Measurements from ENCODE around the gene AGK.

Gene AGK

DNA sequence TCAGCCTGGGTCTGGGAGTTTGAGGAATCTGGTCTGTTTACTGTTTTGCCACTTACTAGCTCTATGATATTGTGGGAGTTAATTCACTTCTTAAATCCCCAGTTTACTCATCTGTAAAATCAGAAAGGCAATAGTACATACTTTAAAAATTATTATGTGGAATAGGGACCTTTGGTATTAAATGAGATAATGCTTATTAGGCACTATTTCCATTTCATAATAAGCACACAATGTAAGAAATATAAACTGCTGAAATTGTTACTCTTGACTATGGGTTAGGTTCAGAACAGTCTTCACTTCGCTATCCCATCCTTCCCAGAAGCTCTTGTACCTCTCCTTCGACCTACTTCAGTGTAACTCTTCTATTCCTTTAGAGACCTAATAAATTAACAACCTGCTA, 47.2 kb downstream of the AGK start:
- Histone ChIP-seq H3K4me1 (ENCODE audit: control insufficient read depth, insufficient read depth, low read length) (no peaks in the 10 kb centered on the region), H3K9ac (ENCODE audit: low read length) (no peak overlapping the region), H3K27ac (ENCODE audit: low read depth, low read length) (no peak overlapping the region), H3K4me3 (ENCODE audit: low read length) (no peak overlapping the region), H3K27me3 (ENCODE audit: control insufficient read depth, insufficient read depth, low read length) (no peaks in the 10 kb centered on the region), H3K36me3 (ENCODE audit: control insufficient read depth, insufficient read depth, low read length) (no peaks in the 10 kb centered on the region)

DNA sequence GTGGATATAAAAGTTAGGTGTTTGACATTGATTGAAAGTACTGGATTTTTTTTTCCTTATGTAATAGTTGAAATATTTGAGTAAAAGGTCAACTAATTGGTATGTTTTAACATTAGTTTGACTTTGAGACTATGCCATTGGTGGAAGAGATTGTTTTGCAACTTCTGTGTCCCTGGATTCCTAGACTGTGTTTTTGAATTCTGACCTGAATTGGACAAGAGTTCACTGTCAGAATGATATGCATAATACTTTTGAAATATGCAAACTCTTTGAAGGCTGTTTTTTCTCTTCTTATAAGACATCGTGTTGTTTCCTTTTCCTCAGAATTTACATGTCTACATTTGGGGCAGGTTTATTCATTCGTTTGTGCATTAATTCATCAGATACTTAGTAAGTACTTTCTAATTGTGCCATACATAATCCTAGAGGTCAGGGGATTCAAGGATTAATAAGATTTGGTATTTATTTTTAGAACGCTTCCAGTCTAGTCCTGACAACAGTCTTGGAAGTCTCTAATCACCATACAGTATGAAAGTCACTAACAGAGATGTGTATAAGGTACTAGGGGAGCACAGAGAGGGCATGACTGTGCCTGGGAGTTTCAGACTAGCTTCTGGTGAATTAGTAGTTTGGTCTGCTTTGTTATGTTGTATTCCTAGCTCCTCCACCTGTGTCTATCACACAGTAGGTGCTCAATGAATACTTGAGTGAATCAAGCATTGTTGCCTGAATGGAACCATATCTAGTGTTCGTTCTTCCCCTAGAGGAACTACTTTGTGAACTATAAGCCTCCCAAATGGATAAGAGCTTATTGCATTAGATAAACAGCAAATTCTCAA, 49.2 kb downstream of the AGK start:
- no peaks in the 10 kb centered on the region for H3K4me1 ChIP-seq (ENCODE audit: control insufficient read depth, insufficient read depth, low read length)
- H3K9ac ChIP-seq (ENCODE audit: low read length) = no peak overlapping the region
- H3K27me3 ChIP-seq (ENCODE audit: control insufficient read depth, insufficient read depth, low read length) = no peaks in the 10 kb centered on the region
- H3K4me3 ChIP-seq (ENCODE audit: low read length) = no peak overlapping the region
- H3K27ac ChIP-seq (ENCODE audit: low read depth, low read length) = no peak overlapping the region
- no peaks in the 10 kb centered on the region for H3K36me3 ChIP-seq (ENCODE audit: control insufficient read depth, insufficient read depth, low read length)

DNA sequence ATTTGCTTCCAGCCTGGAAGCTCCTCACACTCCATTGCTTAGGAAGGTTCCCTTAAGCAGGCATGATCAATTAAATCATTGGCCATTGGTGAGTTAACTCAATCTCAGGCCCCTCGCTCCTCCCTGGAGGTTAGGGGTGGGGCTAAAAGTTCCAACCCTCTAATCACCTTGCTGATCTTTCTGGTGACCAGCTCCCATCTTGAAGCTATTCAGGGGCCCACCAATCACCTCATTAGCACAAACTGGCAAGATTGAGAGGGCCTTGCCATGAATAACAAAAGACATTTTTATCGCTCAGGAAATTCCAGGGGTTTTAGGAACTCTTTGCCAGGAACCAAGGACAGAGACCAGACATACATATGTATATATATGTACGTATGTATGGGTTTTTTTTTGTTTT, 58.4 kb downstream of the AGK start:
- Histone ChIP-seq H3K4me3 (ENCODE audit: low read length) (no peak overlapping the region), H3K9ac (ENCODE audit: low read length) (no peak overlapping the region), H3K36me3 (ENCODE audit: control insufficient read depth, insufficient read depth, low read length) (peaks cover 3% of the 10 kb centered on the region), H3K27ac (ENCODE audit: low read depth, low read length) (no peak overlapping the region), H3K27me3 (ENCODE audit: control insufficient read depth, insufficient read depth, low read length) (no peaks in the 10 kb centered on the region), H3K4me1 (ENCODE audit: control insufficient read depth, insufficient read depth, low read length) (no peaks in the 10 kb centered on the region)

DNA sequence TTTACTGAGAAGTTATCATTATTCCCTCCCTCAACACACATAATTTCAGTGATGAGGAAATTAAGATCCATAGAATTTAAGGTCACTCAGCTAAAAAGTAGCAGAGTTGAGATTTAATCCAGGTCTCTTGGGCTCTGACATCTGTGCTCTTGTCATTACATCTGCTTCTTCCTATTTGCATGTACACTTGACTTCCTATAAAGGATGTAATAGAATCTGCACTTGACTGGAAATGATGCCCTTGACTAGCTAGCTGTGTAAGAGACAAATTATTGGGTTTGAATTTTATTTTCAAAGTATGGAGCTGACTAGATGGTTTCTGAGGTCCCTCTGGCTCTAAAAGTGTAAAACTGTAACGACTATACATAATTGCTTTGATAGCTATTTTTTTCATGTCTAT, 59.5 kb downstream of the AGK start:
- Histone ChIP-seq H3K27me3 (ENCODE audit: control insufficient read depth, insufficient read depth, low read length) (no peaks in the 10 kb centered on the region), H3K36me3 (ENCODE audit: control insufficient read depth, insufficient read depth, low read length) (peaks cover 3% of the 10 kb centered on the region), H3K4me1 (ENCODE audit: control insufficient read depth, insufficient read depth, low read length) (no peaks in the 10 kb centered on the region), H3K4me3 (ENCODE audit: low read length) (no peak overlapping the region), H3K9ac (ENCODE audit: low read length) (no peak overlapping the region), H3K27ac (ENCODE audit: low read depth, low read length) (no peak overlapping the region)

DNA sequence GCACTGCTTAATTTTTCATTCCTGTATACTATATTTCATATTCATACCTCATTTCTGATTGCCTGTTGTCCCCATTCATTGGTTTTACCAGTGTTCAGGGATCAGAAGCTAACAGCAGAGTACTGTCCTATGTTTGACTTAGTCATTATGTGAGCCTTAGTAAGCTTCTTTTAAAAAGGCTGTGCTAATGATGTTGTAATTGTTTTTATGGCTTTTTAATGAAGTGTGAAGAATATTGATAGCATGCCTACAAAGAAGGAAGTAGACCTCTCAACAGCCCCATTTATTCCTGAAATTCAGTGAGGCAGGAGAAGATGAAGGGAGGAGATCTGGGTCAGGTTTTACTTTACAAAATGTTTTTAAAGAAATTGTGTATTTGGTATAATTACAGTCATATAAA, 61.7 kb downstream of the AGK start:
- H3K27ac ChIP-seq (ENCODE audit: low read depth, low read length) = no peak overlapping the region
- H3K9ac ChIP-seq (ENCODE audit: low read length) = no peak overlapping the region
- H3K27me3 ChIP-seq (ENCODE audit: control insufficient read depth, insufficient read depth, low read length) = no peaks in the 10 kb centered on the region
- peaks cover 3% of the 10 kb centered on the region for H3K36me3 ChIP-seq (ENCODE audit: control insufficient read depth, insufficient read depth, low read length)
- H3K4me1 ChIP-seq (ENCODE audit: control insufficient read depth, insufficient read depth, low read length) = no peaks in the 10 kb centered on the region
- H3K4me3 ChIP-seq (ENCODE audit: low read length) = no peak overlapping the region

DNA sequence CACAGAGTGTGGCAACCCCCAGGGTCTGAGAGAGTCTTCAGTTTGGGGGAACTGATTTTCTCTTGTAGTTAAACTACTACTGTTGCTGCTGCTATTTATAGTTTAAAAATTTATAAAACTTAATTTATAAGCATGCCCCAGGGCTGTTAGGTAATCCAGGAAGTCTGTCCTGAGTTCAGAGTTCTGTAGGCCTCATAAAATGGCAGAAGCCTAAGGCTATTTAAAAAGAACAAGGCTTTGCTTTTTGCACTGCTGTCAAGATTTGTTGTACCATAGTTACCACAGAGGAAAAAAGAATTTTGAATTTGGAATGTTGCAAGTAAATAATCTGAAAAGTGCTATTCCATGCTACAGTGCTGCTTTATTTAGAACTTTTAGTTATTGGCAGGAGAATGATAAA, 66.1 kb downstream of the AGK start:
- no peaks in the 10 kb centered on the region for H3K27me3 ChIP-seq (ENCODE audit: control insufficient read depth, insufficient read depth, low read length)
- H3K9ac ChIP-seq (ENCODE audit: low read length) = no peak overlapping the region
- H3K36me3 ChIP-seq (ENCODE audit: control insufficient read depth, insufficient read depth, low read length) = peaks cover 3% of the 10 kb centered on the region
- no peak overlapping the region for H3K27ac ChIP-seq (ENCODE audit: low read depth, low read length)
- no peaks in the 10 kb centered on the region for H3K4me1 ChIP-seq (ENCODE audit: control insufficient read depth, insufficient read depth, low read length)
- no peak overlapping the region for H3K4me3 ChIP-seq (ENCODE audit: low read length)

DNA sequence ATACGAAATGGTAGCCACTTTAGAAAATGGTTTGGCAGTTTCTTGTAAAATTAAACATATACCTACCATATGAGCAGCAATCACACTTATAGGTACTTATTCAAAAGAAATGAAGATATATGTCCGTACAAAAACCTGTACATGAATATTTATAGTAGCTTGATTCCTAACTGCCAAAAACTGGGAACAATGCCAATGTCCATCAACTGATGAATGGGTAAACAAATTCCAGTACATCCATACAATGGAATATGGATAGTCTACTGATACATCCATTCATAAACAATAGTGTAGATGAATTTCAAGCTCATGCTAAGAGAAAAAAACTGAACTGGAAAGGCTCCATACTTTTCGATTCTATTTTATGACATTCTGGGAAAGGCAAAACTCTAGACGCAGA, 68.5 kb downstream of the AGK start:
- Histone ChIP-seq H3K4me1 (ENCODE audit: control insufficient read depth, insufficient read depth, low read length) (no peaks in the 10 kb centered on the region), H3K9ac (ENCODE audit: low read length) (no peak overlapping the region), H3K4me3 (ENCODE audit: low read length) (no peak overlapping the region), H3K27ac (ENCODE audit: low read depth, low read length) (no peak overlapping the region), H3K27me3 (ENCODE audit: control insufficient read depth, insufficient read depth, low read length) (no peaks in the 10 kb centered on the region), H3K36me3 (ENCODE audit: control insufficient read depth, insufficient read depth, low read length) (peaks cover 6% of the 10 kb centered on the region)

DNA sequence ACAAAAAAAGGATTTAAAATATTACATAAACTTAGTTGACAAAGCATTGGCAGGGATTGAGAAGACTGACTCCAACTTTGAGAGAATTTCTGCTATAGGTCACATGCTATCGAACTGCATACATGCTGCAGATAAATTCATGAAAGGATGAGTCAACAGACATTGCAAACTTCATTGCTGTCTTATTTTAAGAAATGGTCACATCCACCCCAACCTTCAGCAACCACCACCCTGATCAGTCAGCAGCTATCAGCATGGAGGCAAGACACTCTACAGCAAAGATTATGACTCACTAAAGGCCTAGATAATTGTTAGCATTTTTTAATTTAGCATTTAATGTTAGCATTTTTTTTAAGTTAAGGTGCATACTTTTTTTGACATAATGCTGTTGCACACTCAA, 73.6 kb downstream of the AGK start:
- peaks cover 6% of the 10 kb centered on the region for H3K36me3 ChIP-seq (ENCODE audit: control insufficient read depth, insufficient read depth, low read length)
- no peaks in the 10 kb centered on the region for H3K4me1 ChIP-seq (ENCODE audit: control insufficient read depth, insufficient read depth, low read length)
- no peak overlapping the region for H3K4me3 ChIP-seq (ENCODE audit: low read length)
- no peak overlapping the region for H3K27ac ChIP-seq (ENCODE audit: low read depth, low read length)
- no peak overlapping the region for H3K9ac ChIP-seq (ENCODE audit: low read length)
- H3K27me3 ChIP-seq (ENCODE audit: control insufficient read depth, insufficient read depth, low read length) = no peaks in the 10 kb centered on the region

DNA sequence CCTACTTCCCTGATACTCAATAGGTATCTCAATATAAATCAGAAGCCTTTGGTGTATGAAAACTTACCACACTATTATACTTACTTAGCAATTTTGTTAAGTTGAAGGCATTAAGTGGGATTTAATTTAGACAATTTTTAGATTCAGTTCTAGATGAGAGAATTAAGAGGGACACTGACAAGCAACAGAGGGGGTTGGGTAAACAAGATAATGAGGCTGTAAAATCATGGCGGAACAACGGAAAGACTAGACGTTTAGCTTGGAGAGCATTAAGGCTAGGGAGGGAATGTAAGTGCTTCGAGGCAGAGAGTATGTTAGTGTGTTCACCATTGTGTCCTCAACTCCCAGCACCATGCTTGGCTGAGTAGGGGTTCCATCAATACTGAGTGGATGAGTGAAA, 79.4 kb downstream of the AGK start:
- H3K36me3 ChIP-seq (ENCODE audit: control insufficient read depth, insufficient read depth, low read length) = no peaks in the 10 kb centered on the region
- H3K27me3 ChIP-seq (ENCODE audit: control insufficient read depth, insufficient read depth, low read length) = no peaks in the 10 kb centered on the region
- H3K9ac ChIP-seq (ENCODE audit: low read length) = no peak overlapping the region
- no peak overlapping the region for H3K4me3 ChIP-seq (ENCODE audit: low read length)
- H3K27ac ChIP-seq (ENCODE audit: low read depth, low read length) = no peak overlapping the region
- H3K4me1 ChIP-seq (ENCODE audit: control insufficient read depth, insufficient read depth, low read length) = no peaks in the 10 kb centered on the region

DNA sequence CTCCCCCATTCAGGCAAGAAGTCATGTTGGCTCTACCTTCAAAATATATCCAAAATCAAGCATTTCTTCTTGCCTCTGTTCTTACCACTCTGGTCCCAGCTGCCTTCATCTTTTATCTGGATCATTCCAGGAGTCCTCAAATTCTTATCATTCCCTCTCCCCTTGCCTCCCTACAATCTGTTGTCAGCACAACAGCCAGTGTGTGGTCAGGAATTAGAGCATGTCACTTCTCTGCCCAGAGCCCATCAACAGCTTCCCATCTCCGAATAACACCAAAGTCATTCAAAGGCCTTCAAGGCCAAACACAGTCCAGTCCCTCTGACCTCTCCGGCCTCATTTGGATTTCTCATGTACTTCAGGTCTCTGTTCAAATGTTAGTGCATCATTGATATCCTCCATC, 80.3 kb downstream of the AGK start:
- no peak overlapping the region for H3K27ac ChIP-seq (ENCODE audit: low read depth, low read length)
- H3K27me3 ChIP-seq (ENCODE audit: control insufficient read depth, insufficient read depth, low read length) = no peaks in the 10 kb centered on the region
- H3K4me3 ChIP-seq (ENCODE audit: low read length) = no peak overlapping the region
- H3K4me1 ChIP-seq (ENCODE audit: control insufficient read depth, insufficient read depth, low read length) = no peaks in the 10 kb centered on the region
- no peak overlapping the region for H3K9ac ChIP-seq (ENCODE audit: low read length)
- H3K36me3 ChIP-seq (ENCODE audit: control insufficient read depth, insufficient read depth, low read length) = peaks cover 4% of the 10 kb centered on the region

DNA sequence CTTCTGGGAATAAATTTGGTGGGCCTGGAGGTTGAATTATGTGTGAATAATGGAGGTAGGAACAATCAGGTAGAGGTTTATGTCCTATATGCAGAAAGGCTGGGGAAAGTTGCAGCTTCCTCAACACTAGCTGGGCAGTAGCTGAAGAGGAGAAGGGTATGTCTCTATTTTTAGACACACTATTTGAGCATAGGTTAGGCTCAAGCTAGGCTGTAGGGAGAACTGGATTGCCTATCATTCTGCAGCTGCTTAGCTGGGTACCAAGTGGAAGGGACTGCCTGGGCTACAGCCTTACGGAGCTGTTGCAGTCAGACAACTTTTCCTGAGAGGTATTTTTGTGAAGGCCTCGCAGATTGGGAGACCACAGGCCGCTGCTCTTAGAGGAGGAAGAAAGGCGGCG, 82.9 kb downstream of the AGK start:
- Histone ChIP-seq H3K27ac (ENCODE audit: low read depth, low read length) (no peak overlapping the region), H3K4me3 (ENCODE audit: low read length) (no peak overlapping the region), H3K9ac (ENCODE audit: low read length) (no peak overlapping the region), H3K4me1 (ENCODE audit: control insufficient read depth, insufficient read depth, low read length) (no peaks in the 10 kb centered on the region), H3K36me3 (ENCODE audit: control insufficient read depth, insufficient read depth, low read length) (peaks cover 4% of the 10 kb centered on the region), H3K27me3 (ENCODE audit: control insufficient read depth, insufficient read depth, low read length) (no peaks in the 10 kb centered on the region)

DNA sequence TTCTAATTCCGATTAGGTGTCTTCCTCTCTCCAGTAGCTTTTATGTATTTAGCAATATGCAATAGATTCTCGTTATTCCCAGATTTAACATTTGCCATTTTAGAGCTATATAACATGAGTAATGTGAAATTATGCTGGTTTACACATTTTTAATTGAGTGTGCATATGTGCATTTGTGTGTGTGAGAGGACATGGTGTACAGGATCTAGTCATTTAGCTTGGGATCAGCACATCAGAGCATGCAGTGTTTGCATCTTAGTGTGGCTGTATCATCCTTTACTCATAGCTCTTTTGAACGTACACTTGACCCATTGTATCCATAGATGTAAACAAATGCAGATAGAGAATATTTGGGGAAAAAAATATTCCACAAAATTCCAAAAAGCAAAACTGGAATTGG, 84.8 kb downstream of the AGK start:
- no peaks in the 10 kb centered on the region for H3K4me1 ChIP-seq (ENCODE audit: control insufficient read depth, insufficient read depth, low read length)
- H3K9ac ChIP-seq (ENCODE audit: low read length) = no peak overlapping the region
- no peaks in the 10 kb centered on the region for H3K27me3 ChIP-seq (ENCODE audit: control insufficient read depth, insufficient read depth, low read length)
- H3K27ac ChIP-seq (ENCODE audit: low read depth, low read length) = no peak overlapping the region
- peaks cover 4% of the 10 kb centered on the region for H3K36me3 ChIP-seq (ENCODE audit: control insufficient read depth, insufficient read depth, low read length)
- no peak overlapping the region for H3K4me3 ChIP-seq (ENCODE audit: low read length)

DNA sequence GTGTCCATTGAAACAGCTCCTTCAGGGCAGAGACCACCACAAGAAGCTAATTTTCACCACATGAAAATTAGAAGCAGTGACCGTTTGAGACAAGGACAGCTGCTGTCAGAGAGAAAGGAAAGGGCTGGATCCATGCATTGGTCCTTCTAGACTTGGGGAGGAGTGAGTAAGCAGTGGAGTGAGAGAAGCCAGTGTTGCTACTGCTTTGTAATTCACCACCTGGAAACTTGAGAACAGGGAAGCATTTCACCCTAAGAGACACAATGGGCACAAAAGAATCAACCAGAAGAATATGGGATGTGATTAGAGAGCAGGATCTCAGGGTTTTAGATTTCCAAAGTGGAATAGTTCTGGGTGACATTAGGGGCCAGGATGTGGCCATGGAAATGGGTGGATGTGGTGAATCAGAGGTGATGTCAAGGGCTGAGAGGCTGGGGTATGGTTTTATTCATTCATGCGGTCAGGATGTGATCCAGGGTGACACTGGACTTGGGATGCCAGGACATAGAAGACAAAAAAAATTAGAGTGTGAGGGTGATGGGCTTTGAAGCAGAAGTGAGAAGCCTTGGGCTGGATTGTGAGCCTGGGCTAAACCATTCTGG, 89.1 kb downstream of the AGK start:
- H3K27me3 ChIP-seq (ENCODE audit: control insufficient read depth, insufficient read depth, low read length) = no peaks in the 10 kb centered on the region
- H3K36me3 ChIP-seq (ENCODE audit: control insufficient read depth, insufficient read depth, low read length) = peaks cover 6% of the 10 kb centered on the region
- no peak overlapping the region for H3K27ac ChIP-seq (ENCODE audit: low read depth, low read length)
- no peak overlapping the region for H3K4me3 ChIP-seq (ENCODE audit: low read length)
- no peak overlapping the region for H3K9ac ChIP-seq (ENCODE audit: low read length)
- no peaks in the 10 kb centered on the region for H3K4me1 ChIP-seq (ENCODE audit: control insufficient read depth, insufficient read depth, low read length)
